Calu3 (cell line): ENCODE measurements around the gene DBF4B. TPM values are rescaled to one million over a fixed set of nuclear protein-coding genes. Genes with fewer than 3 reads are reported as not detected.
"Not testable (repeated sequence)": the region's sequence is repeated elsewhere in the genome, so short reads cannot be mapped to it uniquely, and the experiment has no call there.

Source experiments
- BruUV-seq: library from RNA; stranded (reverse); fragments of 400-500 nt; replicated peaks from 2 replicates; lab custom pipeline; 2021; lab: Mats Ljungman, UMichigan
- CTCF ChIA-PET: fragments of 300-600 bp; sonication (Branson Sonifier 250); formaldehyde crosslinking; loops from one replicate; lab custom pipeline; 2022; ENCODE audit warnings: antibody characterized with exemption; lab: Charles Lee
- DNase-seq: peaks from one replicate; pipeline ENCODE4 v3.0.0; 2022
- H3K27ac Mint-ChIP-seq: one replicate; pipeline ENCODE4 v1.8.0; 2022; ENCODE audit warnings: mixed read lengths; ENCODE audit not compliant: unreplicated experiment
- H3K27me3 Mint-ChIP-seq: one replicate; pipeline ENCODE4 v1.8.0; 2022; ENCODE audit warnings: mixed read lengths; ENCODE audit not compliant: unreplicated experiment
- H3K36me3 Mint-ChIP-seq: one replicate; pipeline ENCODE4 v1.8.0; 2022; ENCODE audit warnings: mild to moderate bottlenecking, moderate library complexity, mixed read lengths; ENCODE audit not compliant: insufficient read depth, unreplicated experiment
- H3K4me1 Mint-ChIP-seq: one replicate; pipeline ENCODE4 v1.8.0; 2022; ENCODE audit warnings: mild to moderate bottlenecking, low read depth, mixed read lengths; ENCODE audit not compliant: unreplicated experiment
- H3K4me3 Mint-ChIP-seq: one replicate; pipeline ENCODE4 v1.8.0; 2022; ENCODE audit warnings: mild to moderate bottlenecking, low read depth, moderate library complexity, mixed read lengths; ENCODE audit not compliant: unreplicated experiment
- H3K9me3 Mint-ChIP-seq: one replicate; pipeline ENCODE4 v1.8.0; 2022; ENCODE audit warnings: low read depth, mixed read lengths; ENCODE audit not compliant: unreplicated experiment
- intact Hi-C: fragments of 100-400 bp; cut with micrococcal nuclease; formaldehyde crosslinking; loops from one replicate; pipeline ENCODE4 v1.10.0; 2022; ENCODE audit not compliant: unreplicated experiment
- total RNA-seq: library from RNA; stranded (reverse); gene quantifications from 2 replicates; pipeline ENCODE4 v1.2.3, GENCODE V29; 2022
- TF ChIP-seq, protein P1 (sequence below): fragments of 200-600 bp; IDR thresholded peaks from one replicate; pipeline ENCODE4 v1.8.0; 2022; ENCODE audit warnings: antibody characterized with exemption; ENCODE audit not compliant: unreplicated experiment

Gene DBF4B
- total RNA-seq, 1 experiment from 2014 or later: 47.4 TPM

DNA sequence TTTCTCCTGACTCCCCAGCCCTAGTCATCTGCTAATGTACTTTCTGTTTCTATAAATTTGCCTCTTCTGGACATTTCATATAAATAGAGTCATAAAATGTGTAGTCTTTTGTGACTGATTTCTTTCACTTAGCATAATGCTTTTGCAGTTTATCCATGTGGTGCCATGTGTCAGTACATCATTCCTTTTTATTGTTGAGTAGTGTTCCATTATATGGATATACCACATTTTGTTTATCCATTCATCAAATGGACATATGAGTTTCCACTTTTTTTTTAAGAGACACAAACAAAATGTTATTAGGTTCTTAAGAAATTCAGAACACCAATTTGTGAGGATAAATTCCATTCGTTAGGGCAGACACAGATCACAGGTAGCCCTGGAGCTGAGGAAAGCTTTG is 11.0 kb downstream of the DBF4B start:
- no peak for DNase-seq
- CTCF ChIA-PET: no interaction called here
- Mint-ChIP-seq H3K4me1 (no peaks in the 10 kb centered on the region), H3K36me3 (peaks cover 18% of the 10 kb centered on the region), H3K27ac (no peak overlapping the region), H3K9me3 (no peaks in the 10 kb centered on the region), H3K27me3 (no peaks in the 10 kb centered on the region), H3K4me3 (no peak overlapping the region)
- intact Hi-C loops: no loop called here
- TF ChIP-seq, protein P1, sequence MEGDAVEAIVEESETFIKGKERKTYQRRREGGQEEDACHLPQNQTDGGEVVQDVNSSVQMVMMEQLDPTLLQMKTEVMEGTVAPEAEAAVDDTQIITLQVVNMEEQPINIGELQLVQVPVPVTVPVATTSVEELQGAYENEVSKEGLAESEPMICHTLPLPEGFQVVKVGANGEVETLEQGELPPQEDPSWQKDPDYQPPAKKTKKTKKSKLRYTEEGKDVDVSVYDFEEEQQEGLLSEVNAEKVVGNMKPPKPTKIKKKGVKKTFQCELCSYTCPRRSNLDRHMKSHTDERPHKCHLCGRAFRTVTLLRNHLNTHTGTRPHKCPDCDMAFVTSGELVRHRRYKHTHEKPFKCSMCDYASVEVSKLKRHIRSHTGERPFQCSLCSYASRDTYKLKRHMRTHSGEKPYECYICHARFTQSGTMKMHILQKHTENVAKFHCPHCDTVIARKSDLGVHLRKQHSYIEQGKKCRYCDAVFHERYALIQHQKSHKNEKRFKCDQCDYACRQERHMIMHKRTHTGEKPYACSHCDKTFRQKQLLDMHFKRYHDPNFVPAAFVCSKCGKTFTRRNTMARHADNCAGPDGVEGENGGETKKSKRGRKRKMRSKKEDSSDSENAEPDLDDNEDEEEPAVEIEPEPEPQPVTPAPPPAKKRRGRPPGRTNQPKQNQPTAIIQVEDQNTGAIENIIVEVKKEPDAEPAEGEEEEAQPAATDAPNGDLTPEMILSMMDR: no peak
- no TSS peak for BruUV-seq

DNA sequence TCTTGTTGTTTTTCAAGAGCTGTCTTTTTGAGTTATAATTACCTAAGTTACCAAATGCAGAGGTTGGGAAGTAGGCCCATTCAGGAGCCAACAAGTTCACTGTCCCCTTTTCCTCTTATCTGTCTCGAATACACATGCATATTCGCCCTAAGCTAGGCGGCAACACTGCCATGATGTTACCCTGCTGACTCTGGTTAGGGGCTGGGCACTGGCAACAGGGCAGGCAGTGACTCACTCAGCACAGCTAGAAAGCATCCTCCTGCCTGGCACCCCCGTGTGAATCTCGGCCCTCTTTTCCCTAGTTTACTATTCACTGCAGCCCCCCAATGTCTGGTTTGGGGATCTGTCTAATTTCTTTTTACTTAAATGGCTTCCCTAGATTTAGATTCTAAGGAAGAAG is 13.8 kb downstream of the DBF4B start:
- H3K27me3 Mint-ChIP-seq: no peaks in the 10 kb centered on the region
- TF ChIP-seq, protein P1: no peak
- no peak overlapping the region for H3K27ac Mint-ChIP-seq
- no peaks in the 10 kb centered on the region for H3K9me3 Mint-ChIP-seq
- peaks cover 18% of the 10 kb centered on the region for H3K36me3 Mint-ChIP-seq
- H3K4me3 Mint-ChIP-seq: no peak overlapping the region
- no peak for DNase-seq
- H3K4me1 Mint-ChIP-seq: no peaks in the 10 kb centered on the region
- intact Hi-C loops: no loop called here
- no TSS peak for BruUV-seq
- CTCF ChIA-PET: no interaction called here

DNA sequence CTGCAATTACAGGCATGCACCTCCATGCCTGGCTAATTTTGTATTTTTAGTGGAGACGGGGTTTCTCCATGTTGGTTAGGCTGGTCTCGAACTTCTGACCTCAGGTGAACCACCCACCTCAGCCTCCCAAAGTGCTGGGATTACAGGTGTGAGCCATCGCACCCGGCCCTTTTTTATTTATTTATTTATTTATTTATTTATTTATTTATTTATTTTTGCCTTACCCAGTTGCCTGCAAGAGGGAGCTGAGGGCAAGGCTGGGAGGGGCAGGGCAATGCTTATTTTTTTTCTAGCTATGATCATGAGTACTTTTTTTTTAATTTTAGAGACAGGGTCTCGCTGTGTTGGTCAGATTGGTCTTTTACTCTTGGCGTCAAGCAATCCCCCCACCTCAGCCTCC is 17.7 kb downstream of the DBF4B start:
- H3K27me3 Mint-ChIP-seq, H3K9me3 Mint-ChIP-seq, H3K27ac Mint-ChIP-seq, H3K4me1 Mint-ChIP-seq, intact Hi-C loops, CTCF ChIA-PET, DNase-seq, H3K4me3 Mint-ChIP-seq, BruUV-seq: not testable (repeated sequence)
- peaks cover 11% of the 10 kb centered on the region for H3K36me3 Mint-ChIP-seq

DNA sequence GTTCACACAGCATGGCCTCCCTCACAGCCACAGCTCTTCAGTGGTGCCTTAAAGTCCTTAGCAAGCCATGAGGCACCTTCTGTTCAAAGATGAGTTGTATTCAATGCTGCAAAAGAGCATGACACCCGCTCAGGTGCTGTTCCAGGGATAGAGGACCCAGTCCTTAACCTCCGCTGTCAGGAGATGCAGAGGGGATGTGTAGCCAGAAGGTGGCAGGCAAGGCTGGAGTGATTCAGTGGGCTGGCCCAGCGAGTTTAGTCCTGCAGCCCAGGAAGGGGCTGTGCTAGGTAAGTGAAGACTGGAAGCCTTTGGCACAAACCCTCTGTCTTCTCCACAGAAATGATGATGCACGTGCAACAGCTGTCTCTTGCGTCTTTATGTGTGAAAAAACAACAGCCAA is 25.3 kb downstream of the DBF4B start:
- H3K9me3 Mint-ChIP-seq: no peaks in the 10 kb centered on the region

DNA sequence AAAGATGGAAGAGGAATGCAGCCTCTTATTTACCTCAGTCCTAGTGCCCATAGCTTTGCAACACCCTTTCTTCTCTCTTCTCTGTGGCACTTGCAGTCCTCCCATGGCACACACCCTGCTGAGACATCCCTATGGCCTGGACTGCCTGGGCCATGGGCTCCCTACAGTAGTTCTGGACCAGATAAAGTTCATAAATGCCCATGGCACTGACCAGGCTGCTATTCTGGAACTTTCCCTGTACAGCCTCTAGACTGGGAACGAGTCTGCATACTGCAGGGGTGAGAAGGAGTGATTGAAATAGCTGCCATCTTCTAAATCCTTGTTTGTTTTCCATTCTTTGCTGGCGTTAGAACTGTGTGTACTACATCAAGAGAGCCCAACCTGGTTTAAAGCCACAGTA is 25.8 kb downstream of the DBF4B start:
- H3K36me3 Mint-ChIP-seq: peaks cover 13% of the 10 kb centered on the region
- no peak overlapping the region for H3K27ac Mint-ChIP-seq
- no peak overlapping the region for H3K4me3 Mint-ChIP-seq
- DNase-seq: no peak
- no peaks in the 10 kb centered on the region for H3K27me3 Mint-ChIP-seq
- CTCF ChIA-PET: interaction anchor here (0.6 kb wide), 1 partner anchor 315 kb away, joined by 5 read pairs; no protein-coding TSS in a partner anchor
- TF ChIP-seq, protein P1: no peak
- intact Hi-C loops: no loop called here
- BruUV-seq: no TSS peak
- no peaks in the 10 kb centered on the region for H3K4me1 Mint-ChIP-seq
- no peaks in the 10 kb centered on the region for H3K9me3 Mint-ChIP-seq

More for the DNA sequence above, 25.3 kb downstream of the DBF4B start:
- no peak overlapping the region for H3K27ac Mint-ChIP-seq
- no peak overlapping the region for H3K4me3 Mint-ChIP-seq
- peaks cover 13% of the 10 kb centered on the region for H3K36me3 Mint-ChIP-seq
- DNase-seq: peak; percentile 45
- H3K4me1 Mint-ChIP-seq: no peaks in the 10 kb centered on the region
- H3K27me3 Mint-ChIP-seq: no peaks in the 10 kb centered on the region
- BruUV-seq: no TSS peak
- intact Hi-C loops: no loop called here
- TF ChIP-seq, protein P1: no peak
- CTCF ChIA-PET: no interaction called here
